NCI-H2081 (cell line): ENCODE measurements around the gene RPS6KA3.
"Not testable (repeated sequence)": the region's sequence is repeated elsewhere in the genome, so short reads cannot be mapped to it uniquely, and the experiment has no call there.

Experiments
- DNase-seq, 2 experiments: peaks; one replicate each; lab custom pipeline; 2025; lab: John Stamatoyannopoulos, UW

Gene RPS6KA3

GRCh38 chrX:20143561-20143960 is 123.1 kb downstream of the RPS6KA3 start:
- DNase-seq = peak in 1 of 2 experiments; percentile 8

GRCh38 chrX:20143111-20143510 is 123.6 kb downstream of the RPS6KA3 start:
- DNase-seq = no peak

DNA sequence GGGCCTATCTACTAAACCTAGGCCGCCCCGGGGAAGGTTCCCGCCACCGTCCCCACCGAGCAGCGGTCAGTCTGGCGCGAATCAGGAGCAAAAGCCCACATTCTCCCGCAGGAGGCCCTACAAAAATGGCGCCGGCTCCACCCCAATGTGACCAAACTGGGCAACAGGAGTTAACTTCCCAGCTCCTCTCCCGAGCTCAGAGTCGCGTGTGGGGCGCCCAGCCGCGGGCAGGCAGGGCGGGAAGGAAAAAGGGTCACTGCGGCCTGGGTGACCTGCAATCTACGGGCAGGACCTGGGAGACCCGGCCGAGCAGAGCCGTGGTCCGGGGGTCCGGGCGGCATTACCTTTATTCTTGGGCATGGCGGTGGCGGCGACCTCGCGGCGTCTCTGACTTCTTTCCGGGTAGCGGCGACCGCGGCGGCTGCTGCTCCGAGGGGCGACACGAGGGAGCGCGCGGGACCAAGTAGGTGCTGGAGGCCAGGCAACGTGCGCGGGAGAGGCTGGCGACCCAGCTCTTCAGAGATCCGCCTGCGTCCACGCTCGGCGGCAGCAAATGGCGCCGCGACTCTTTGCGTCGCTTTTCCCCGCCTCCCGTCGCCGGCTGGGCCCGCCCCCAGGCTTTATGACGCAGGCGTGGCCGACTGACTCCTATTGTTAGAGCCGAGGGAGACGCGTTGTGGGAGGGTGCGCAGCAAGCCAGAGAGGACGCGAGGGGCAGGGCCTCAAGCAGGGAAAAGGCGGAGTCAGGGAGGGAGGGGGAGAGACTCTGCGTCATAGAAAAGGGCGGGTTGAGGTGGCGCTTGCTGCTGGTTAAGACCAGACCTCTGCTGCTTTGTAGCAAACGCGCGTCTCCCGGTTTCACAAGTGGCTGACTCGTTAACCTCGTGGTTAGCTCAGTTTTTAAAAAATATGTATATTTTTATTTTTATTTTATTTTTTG is 125.2 kb downstream of the RPS6KA3 start, which contains the start of gene EIF1AX:
Gene EIF1AX (minus strand): TSS at position 558 of the 940 bp plus-strand sequence. CDS start 198 bp downstream, at position 360.
- DNase-seq = peak; percentile 99 to 100

- DNase-seq = no peak
Observed at GRCh38 chrX:20140420-20140819, 126.3 kb downstream of the RPS6KA3 start.

GRCh38 chrX:20139966-20140365 is 126.7 kb downstream of the RPS6KA3 start:
- DNase-seq = no peak

GRCh38 chrX:20135944-20136343 is 130.8 kb downstream of the RPS6KA3 start:
- no peak for DNase-seq

DNA sequence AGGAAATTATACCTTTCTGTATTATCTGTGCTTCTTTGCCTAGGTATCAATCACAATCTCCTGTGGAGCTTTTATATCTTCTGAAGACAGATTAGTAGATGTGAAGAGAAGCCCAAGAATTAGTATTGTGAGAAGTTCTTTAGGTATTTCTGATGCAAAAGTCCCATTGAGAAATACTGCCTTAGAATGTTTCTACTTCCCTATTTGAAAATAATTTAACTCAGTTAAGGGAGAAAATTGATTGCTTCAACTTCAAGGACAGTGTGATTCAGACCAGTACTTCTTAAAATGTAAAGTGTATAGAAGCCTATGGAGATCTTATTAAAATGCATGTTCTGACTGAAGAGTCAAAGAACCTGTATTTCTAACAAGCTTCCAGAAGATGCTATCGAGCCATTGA is 134.0 kb downstream of the RPS6KA3 start:
- DNase-seq = no peak

DNA sequence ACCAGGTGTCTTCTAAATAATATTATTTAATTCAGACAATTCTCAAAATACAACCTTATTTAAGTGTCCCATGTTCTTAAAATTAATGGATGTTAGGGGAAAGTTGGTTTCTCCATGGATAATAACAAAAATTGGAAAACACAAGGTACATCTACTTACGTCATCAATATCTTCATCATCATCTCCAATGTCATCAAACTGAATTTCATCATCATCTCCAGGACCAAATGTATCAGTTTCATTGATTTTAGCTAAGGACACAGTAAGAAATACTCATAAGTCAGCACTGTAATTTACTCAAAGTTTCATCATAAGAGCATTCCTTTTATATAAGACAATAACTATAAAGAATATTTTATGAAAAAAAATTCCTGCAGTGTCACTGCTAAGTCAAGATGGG is 136.4 kb downstream of the RPS6KA3 start:
- DNase-seq = no peak

GRCh38 chrX:20129547-20129946 is 137.2 kb downstream of the RPS6KA3 start:
- no peak for DNase-seq

- DNase-seq = no peak
Observed at GRCh38 chrX:20128670-20129069, 138.0 kb downstream of the RPS6KA3 start.

- not testable (repeated sequence) for DNase-seq
Observed at GRCh38 chrX:20127440-20127839, 139.3 kb downstream of the RPS6KA3 start.

DNA sequence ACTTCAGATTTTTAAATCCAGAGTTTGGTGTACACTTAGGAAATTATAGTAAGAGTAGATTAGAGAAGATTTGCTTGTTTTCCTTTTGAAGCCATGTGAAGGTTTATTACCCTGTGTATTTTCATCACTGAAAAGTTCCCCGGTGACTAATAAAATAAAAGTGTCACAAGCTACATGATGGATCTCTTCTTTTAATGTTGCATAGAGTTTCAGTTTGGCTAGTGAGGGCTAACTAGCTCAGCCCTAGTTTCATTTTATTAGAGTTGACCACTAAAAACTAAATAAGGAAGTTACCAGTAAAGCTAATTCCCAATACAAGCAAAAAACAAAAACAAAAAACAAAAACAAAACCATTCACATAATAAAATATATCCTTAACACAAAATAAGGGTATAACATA is 139.9 kb downstream of the RPS6KA3 start:
- DNase-seq = not testable (repeated sequence)

- no peak for DNase-seq
Observed at GRCh38 chrX:20124964-20125363, 141.7 kb downstream of the RPS6KA3 start.

GRCh38 chrX:20118065-20118824 is 148.5 kb downstream of the RPS6KA3 start:
- DNase-seq = no peak

DNA sequence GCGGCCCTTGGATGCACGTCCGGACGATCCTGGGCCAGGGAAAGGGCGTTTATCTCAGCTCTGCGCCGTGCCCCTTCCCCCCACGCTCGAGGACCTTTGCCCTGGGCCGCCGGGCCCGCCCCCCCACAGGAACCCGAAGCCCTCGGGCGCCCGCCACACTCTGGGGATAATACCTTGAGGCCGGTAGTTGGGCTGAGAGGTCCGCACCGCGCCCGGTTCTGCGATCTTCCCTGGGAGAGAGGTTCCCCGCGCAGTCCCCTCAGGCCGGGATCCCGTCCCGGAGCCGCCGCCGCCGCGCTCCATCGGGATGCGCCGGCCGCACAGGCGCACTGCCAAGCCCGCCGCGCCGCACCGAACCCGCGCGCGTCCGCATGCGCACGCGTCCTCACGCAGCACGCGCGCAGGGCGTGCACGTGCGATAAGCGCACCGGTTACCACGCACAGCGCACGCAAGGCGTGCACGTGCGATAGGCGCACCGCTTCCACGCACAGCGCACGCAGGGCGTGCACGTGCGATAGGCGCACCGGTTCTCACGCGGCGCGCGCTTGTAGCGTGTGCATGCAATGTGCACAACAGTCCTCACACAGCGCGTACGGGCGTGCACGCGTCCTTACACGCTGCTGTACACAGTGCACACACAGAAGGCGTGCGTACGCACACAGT is 150.0 kb downstream of the RPS6KA3 start, which contains the start of gene MAP7D2:
Gene MAP7D2 (minus strand): TSS at position 331 of the 664 bp plus-strand sequence. CDS start 28 bp downstream, at position 303.
- peak in 1 of 2 experiments; percentile 30 for DNase-seq

DNA sequence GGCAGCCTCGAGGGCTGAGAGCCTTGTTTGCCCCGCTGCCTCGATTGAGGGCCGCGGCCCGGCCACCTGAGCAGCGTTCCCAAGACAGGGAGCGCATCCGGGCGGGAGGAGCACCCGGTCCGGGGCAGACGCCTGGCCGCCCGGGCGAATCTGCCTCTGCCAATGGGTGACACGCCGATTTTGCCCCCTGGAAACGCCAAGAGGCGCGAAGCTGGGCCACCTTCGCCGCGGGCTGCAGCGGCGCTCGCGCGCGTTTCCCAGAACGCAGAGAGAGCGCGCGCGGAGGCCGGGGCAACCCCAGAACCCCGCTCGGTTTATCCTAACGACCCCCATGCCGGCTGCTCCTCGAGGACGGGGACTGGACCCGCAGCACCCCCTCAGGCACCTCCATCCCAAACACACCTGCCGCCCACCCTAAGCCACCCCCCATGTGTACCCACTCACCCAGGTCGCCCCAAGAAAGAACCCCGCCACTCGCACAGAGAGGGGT is 150.6 kb downstream of the RPS6KA3 start:
- DNase-seq = peak; percentile 37 to 58

DNA sequence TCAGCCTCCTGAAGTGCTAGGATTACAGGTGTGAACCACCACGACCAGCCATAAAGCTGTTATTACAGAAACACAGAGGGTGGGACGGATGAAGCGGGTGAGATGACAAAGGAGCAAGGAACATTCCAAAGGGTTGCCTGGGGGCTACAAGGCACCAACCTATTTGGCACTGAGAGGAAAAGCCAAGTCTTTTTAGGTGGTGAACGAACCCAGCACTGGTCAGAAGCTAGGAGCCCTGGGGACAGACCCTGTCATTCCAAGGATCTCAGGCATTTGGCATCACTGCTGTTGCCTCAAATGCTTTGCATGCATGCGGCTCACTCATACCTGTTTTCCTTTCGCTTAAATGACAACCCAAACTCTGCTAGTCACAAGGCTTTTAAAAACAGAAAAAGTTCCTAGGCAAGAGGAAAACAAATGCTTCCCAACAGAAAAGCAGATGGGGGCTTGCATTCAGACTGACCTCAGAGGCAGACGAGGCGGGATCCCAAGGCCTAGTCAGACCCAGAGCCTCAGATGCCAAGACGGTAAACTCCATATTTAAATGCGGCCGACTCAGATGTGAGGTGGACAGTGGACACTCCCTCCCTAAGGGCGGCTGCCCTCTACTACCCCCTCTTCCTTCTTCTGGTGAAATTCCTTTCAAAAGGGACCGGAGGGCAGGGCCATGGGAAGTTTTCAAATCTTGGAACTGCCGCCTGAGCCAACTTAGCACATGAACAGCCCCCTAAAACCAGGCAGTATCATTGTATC is 154.5 kb downstream of the RPS6KA3 start:
- DNase-seq = no peak

- DNase-seq = no peak
Observed at GRCh38 chrX:20111271-20111670, 155.4 kb downstream of the RPS6KA3 start.

DNA sequence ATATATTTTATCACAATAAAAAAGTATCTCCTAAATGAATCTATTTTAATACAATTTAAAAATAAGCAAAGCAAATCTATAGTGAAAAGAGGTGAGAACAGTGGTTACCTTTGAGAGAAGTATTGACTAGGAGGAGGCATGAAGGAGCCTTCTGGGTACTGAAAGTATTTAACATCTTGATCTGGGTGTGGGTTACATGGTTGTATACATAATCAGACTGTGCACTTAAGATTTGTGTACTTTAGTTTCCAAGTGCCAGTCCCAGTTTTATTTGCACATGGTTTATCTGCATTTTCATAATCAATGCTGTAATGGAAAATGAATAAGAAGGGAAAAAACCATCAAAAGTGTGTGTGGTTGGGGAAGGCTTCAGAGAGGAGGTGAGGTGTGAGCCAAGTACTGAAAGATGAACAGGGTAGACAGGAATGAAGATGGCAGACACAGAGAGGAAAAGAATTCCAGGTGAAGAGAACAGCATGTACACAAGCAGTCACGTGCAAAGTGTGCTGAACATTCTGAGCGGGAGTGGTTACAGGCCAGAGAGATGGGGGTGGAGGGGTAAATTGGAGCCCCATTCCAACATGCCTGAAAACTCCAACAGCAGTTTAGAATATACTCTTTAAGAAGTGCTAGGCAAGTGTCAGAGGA is 164.7 kb downstream of the RPS6KA3 start:
- no peak for DNase-seq
